ENCODE measurements around the gene KCNMA1.

The KCNMA1 gene

GRCh38 chr10:77121829-77122228 is 515.8 kb downstream of the KCNMA1 start:
- no peak for DNase-seq

GRCh38 chr10:77120666-77121376 is 516.8 kb downstream of the KCNMA1 start:
- DNase-seq = no peak

GRCh38 chr10:77120012-77120411 is 517.6 kb downstream of the KCNMA1 start:
- DNase-seq = no peak

- DNase-seq = no peak
These were observed 518.9 kb downstream of the KCNMA1 start for GRCh38 chr10:77118603-77119282.

- no peak for DNase-seq
These were observed 520.1 kb downstream of the KCNMA1 start for GRCh38 chr10:77117501-77117900.

GRCh38 chr10:77116904-77117303 is 520.7 kb downstream of the KCNMA1 start:
- DNase-seq = no peak

- DNase-seq = no peak
These were observed 523.3 kb downstream of the KCNMA1 start for GRCh38 chr10:77114181-77114821.

- DNase-seq = no peak
These were observed 525.7 kb downstream of the KCNMA1 start for GRCh38 chr10:77111611-77112550.

- no peak for DNase-seq
These were observed 526.9 kb downstream of the KCNMA1 start for GRCh38 chr10:77110757-77111156.

GRCh38 chr10:77109351-77109994 is 528.1 kb downstream of the KCNMA1 start:
- no peak for DNase-seq

- no peak for DNase-seq
These were observed 530.9 kb downstream of the KCNMA1 start for GRCh38 chr10:77106676-77107075.

GRCh38 chr10:77105761-77106221 is 531.8 kb downstream of the KCNMA1 start:
- no peak for DNase-seq

- no peak for DNase-seq
These were observed 533.1 kb downstream of the KCNMA1 start for GRCh38 chr10:77104459-77104980.

- DNase-seq = no peak
These were observed 534.4 kb downstream of the KCNMA1 start for GRCh38 chr10:77103213-77103612.

GRCh38 chr10:77101341-77101740 is 536.3 kb downstream of the KCNMA1 start:
- no peak for DNase-seq

- DNase-seq = no peak
These were observed 538.5 kb downstream of the KCNMA1 start for GRCh38 chr10:77099136-77099535.

GRCh38 chr10:77097625-77098024 is 540.0 kb downstream of the KCNMA1 start:
- no peak for DNase-seq

- no peak for DNase-seq
These were observed 544.5 kb downstream of the KCNMA1 start for GRCh38 chr10:77093126-77093525.

GRCh38 chr10:77091597-77092165 is 545.9 kb downstream of the KCNMA1 start:
- no peak for DNase-seq

GRCh38 chr10:77090381-77091356 is 546.9 kb downstream of the KCNMA1 start:
- no peak for DNase-seq
